ENCODE measurements around the gene PTPRM.

DNA sequence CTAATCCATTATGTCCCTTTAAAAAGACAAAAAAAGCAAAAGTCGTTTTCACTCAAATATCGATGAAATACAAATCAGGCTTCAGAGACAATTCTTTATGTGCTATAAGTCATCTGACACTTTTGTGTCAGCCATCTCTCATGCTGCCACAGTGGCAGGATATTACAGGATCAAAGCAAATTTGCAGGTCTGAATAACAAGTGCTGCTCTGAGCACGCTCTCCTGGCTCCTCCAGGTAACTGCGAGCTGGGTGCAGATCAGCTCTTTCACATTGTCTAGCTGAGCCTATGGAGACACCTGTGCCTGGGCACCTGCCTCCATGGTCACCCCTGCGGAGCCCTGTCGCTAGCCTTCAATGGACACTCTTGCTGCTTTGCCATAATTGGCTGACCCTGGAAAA is 792.0 kb downstream of the PTPRM start:
- TF ChIP-seq OSR1 (CRISPR knock-in tag; IDR thresholded peaks at IDR 0.05) (no peak), ZFP30 (CRISPR knock-in tag; IDR thresholded peaks at IDR 0.05) (no peak), TOX (CRISPR knock-in tag; IDR thresholded peaks at IDR 0.05; ENCODE audit: borderline replicate concordance) (no peak), ZFP3 (CRISPR knock-in tag; IDR thresholded peaks at IDR 0.05) (no peak), ESRRG (CRISPR knock-in tag; IDR thresholded peaks at IDR 0.05) (no peak), ARNTL (CRISPR knock-in tag; IDR thresholded peaks at IDR 0.05; ENCODE audit: borderline replicate concordance, low read depth) (no peak)
- TF ChIP-seq, protein P1, sequence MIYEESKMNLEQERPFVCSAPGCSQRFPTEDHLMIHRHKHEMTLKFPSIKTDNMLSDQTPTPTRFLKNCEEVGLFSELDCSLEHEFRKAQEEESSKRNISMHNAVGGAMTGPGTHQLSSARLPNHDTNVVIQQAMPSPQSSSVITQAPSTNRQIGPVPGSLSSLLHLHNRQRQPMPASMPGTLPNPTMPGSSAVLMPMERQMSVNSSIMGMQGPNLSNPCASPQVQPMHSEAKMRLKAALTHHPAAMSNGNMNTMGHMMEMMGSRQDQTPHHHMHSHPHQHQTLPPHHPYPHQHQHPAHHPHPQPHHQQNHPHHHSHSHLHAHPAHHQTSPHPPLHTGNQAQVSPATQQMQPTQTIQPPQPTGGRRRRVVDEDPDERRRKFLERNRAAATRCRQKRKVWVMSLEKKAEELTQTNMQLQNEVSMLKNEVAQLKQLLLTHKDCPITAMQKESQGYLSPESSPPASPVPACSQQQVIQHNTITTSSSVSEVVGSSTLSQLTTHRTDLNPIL (CRISPR knock-in tag; IDR thresholded peaks at IDR 0.05; ENCODE audit: low read depth): no peak

All from SK-N-SH treated with all-trans-retinoic acid at 6 μM for 48 hours (cell line).